Kidney epithelial cell (primary cell): ENCODE data around the gene DYNLT4. TPM values are rescaled to one million over a fixed set of nuclear protein-coding genes. Genes with fewer than 3 reads are reported as not detected.
"Not testable (repeated sequence)": the region's sequence is repeated elsewhere in the genome, so short reads cannot be mapped to it uniquely, and the experiment has no call there.

Experiments used
- DNase-seq: peaks from one replicate; pipeline ENCODE4 v3.0.0-alpha.2; 2010; ENCODE audit warnings: low read depth
- H3K27me3 ChIP-seq: 2 replicates; pipeline ENCODE4 v1.6.0; 2011; ENCODE audit warnings: low read length; ENCODE audit not compliant: control insufficient read depth, insufficient read depth
- H3K36me3 ChIP-seq: 2 replicates; pipeline ENCODE4 v1.5.1; 2011; ENCODE audit warnings: low read length; ENCODE audit not compliant: control insufficient read depth, insufficient read depth
- H3K4me3 ChIP-seq: 2 replicates; pipeline ENCODE4 v1.5.1; 2011; ENCODE audit warnings: low read depth, mild to moderate bottlenecking, control low read depth, low read length
- CTCF ChIP-seq: IDR thresholded peaks from 2 replicates; pipeline ENCODE4 v1.5.1; 2011; ENCODE audit warnings: mild to moderate bottlenecking, moderate library complexity, low read length, control low read depth, inconsistent platforms; ENCODE audit not compliant: insufficient read depth, poor library complexity, severe bottlenecking
- total RNA-seq: library from RNA; depleted of rRNA; stranded (reverse); fragments of >200 nt; gene quantifications from 2 replicates; pipeline ENCODE4 v1.2.3, GENCODE V29; 2015

The DYNLT4 gene
- total RNA-seq, 1 donor from 2014 or later = 0.25 TPM

GRCh38 chr1:44848456-44849181 is 41.5 kb upstream of the DYNLT4 start:
- TF ChIP-seq CTCF = no peak
- no peak for DNase-seq
- Histone ChIP-seq H3K4me3 (no peak overlapping the region), H3K36me3 (no peaks in the 10 kb centered on the region), H3K27me3 (no peaks in the 10 kb centered on the region)

- TF ChIP-seq CTCF = no peak
- no peak for DNase-seq
- Histone ChIP-seq H3K4me3 (no peak overlapping the region), H3K27me3 (no peaks in the 10 kb centered on the region), H3K36me3 (no peaks in the 10 kb centered on the region)
These were observed 40.7 kb upstream of the DYNLT4 start for GRCh38 chr1:44847845-44848244.

GRCh38 chr1:44846985-44847384 is 39.8 kb upstream of the DYNLT4 start:
- no peaks in the 10 kb centered on the region for H3K36me3 ChIP-seq

GRCh38 chr1:44842862-44843655 is 35.9 kb upstream of the DYNLT4 start, which contains the start of gene PTCH2:
TSS of gene PTCH2 (minus strand) at chr1:44843253. CDS start at chr1:44842932, 321 bp downstream.
- no peak for DNase-seq
- no peaks in the 10 kb centered on the region for H3K36me3 ChIP-seq
- no peak for TF ChIP-seq CTCF
- no peaks in the 10 kb centered on the region for H3K27me3 ChIP-seq
- peak within 1 kb of the TSS; percentile 50 for H3K4me3 ChIP-seq

More at GRCh38 chr1:44846985-44847384, 39.8 kb upstream of the DYNLT4 start:
- no peak overlapping the region for H3K4me3 ChIP-seq
- no peak for DNase-seq
- no peaks in the 10 kb centered on the region for H3K27me3 ChIP-seq
- TF ChIP-seq CTCF = no peak

GRCh38 chr1:44842486-44842861 is 35.3 kb upstream of the DYNLT4 start:
- Histone ChIP-seq H3K36me3 (no peaks in the 10 kb centered on the region), H3K27me3 (no peaks in the 10 kb centered on the region), H3K4me3 (peak overlapping the region; percentile 50)
- TF ChIP-seq CTCF = no peak
- DNase-seq = no peak

GRCh38 chr1:44839576-44839975 is 32.4 kb upstream of the DYNLT4 start:
- Histone ChIP-seq H3K4me3 (no peak overlapping the region), H3K27me3 (no peaks in the 10 kb centered on the region), H3K36me3 (no peaks in the 10 kb centered on the region)
- DNase-seq = no peak
- no peak for TF ChIP-seq CTCF

GRCh38 chr1:44838294-44838693 is 31.1 kb upstream of the DYNLT4 start:
- not testable (repeated sequence) for H3K4me3 ChIP-seq, H3K27me3 ChIP-seq, DNase-seq, H3K36me3 ChIP-seq
